Astrocyte of the hippocampus (primary cell): ENCODE data around the gene PF4V1.
A peak's percentile ranks its signal among the peaks of the same experiment; 100 is the strongest.

Experiments
- DNase-seq: peaks from one replicate; pipeline ENCODE4 v3.0.0; 2011; ENCODE audit warnings: low read depth, low spot score

PF4V1 gene

GRCh38 chr4:73847526-73848182 is 5.4 kb upstream of the PF4V1 start:
- DNase-seq = no peak

GRCh38 chr4:73848183-73848777 is 4.8 kb upstream of the PF4V1 start:
- no peak for DNase-seq

- no peak for DNase-seq
Observed at GRCh38 chr4:73850261-73850970, 2.7 kb upstream of the PF4V1 start.

GRCh38 chr4:73851293-73851692 is 1.8 kb upstream of the PF4V1 start:
- DNase-seq = no peak

GRCh38 chr4:73852771-73853170 is 325 bp upstream of the PF4V1 start:
- no peak for DNase-seq

- no peak for DNase-seq
Observed at GRCh38 chr4:73853718-73854473, 800 bp downstream of the PF4V1 start.

- DNase-seq = no peak
Observed at GRCh38 chr4:73855406-73855805, 2.3 kb downstream of the PF4V1 start.

- DNase-seq = peak; percentile 55
Observed at GRCh38 chr4:73856518-73856917, 3.4 kb downstream of the PF4V1 start.

- peak; percentile 85 for DNase-seq
Observed at GRCh38 chr4:73859614-73860088, 6.6 kb downstream of the PF4V1 start.

- no peak for DNase-seq
Observed at GRCh38 chr4:73860181-73860580, 7.1 kb downstream of the PF4V1 start.

GRCh38 chr4:73860917-73861316 is 7.8 kb downstream of the PF4V1 start:
- DNase-seq = no peak

GRCh38 chr4:73862322-73862721 is 9.2 kb downstream of the PF4V1 start:
- no peak for DNase-seq

- DNase-seq = peak; percentile 41
Observed at GRCh38 chr4:73864365-73864764, 11.3 kb downstream of the PF4V1 start.

- DNase-seq = no peak
Observed at GRCh38 chr4:73864961-73865360, 11.9 kb downstream of the PF4V1 start.

GRCh38 chr4:73865431-73866096 is 12.5 kb downstream of the PF4V1 start:
- DNase-seq = no peak

GRCh38 chr4:73866246-73866645 is 13.2 kb downstream of the PF4V1 start:
- no peak for DNase-seq

- DNase-seq = no peak
Observed at GRCh38 chr4:73867783-73868182, 14.7 kb downstream of the PF4V1 start.

GRCh38 chr4:73868206-73869129 is 15.4 kb downstream of the PF4V1 start:
- DNase-seq = no peak

- DNase-seq = peak; percentile 60
Observed at GRCh38 chr4:73869130-73870055, 16.3 kb downstream of the PF4V1 start, which contains the start of gene CXCL1. TSS of gene CXCL1 (plus strand) at chr4:73869393. CDS start at chr4:73869471, 78 bp downstream.
